WTC11 (cell line): ENCODE data around the gene SENP8. TPM values are rescaled to one million over a fixed set of nuclear protein-coding genes. Genes with fewer than 3 reads are reported as not detected.
A peak's percentile ranks its signal among the peaks of the same experiment; 100 is the strongest.

Experiments used
- ATAC-seq: fragments of 200-7000 bp; cut with Tn5 transposase; 2 replicates; pipeline ENCODE4 v1.10.0; 2021; ENCODE audit warnings: mild to moderate bottlenecking, moderate library complexity
- CTCF ChIA-PET: fragments of 300-600 bp; sonication (Branson Sonifier 250); formaldehyde crosslinking; loops from one replicate; lab custom pipeline; 2021; ENCODE audit warnings: antibody characterized with exemption; lab: Charles Lee
- POLR2A ChIA-PET: fragments of 350-600 bp; sonication (Branson Sonifier 250); formaldehyde crosslinking; loops from one replicate; lab custom pipeline; 2021; ENCODE audit warnings: antibody characterized with exemption; lab: Charles Lee
- DNase-seq: peaks from one replicate; pipeline ENCODE4 v3.0.0; 2021; ENCODE audit warnings: low spot score
- H3K27ac Mint-ChIP-seq: 2 replicates; pipeline ENCODE4 v1.8.0; 2021; ENCODE audit warnings: mixed read lengths
- H3K27me3 Mint-ChIP-seq: 2 replicates; pipeline ENCODE4 v1.8.0; 2021; ENCODE audit warnings: low read depth, mild to moderate bottlenecking, moderate library complexity, mixed read lengths
- H3K36me3 Mint-ChIP-seq: 2 replicates; pipeline ENCODE4 v1.8.0; 2021; ENCODE audit warnings: mixed read lengths
- H3K4me1 Mint-ChIP-seq: 2 replicates; pipeline ENCODE4 v1.8.0; 2022; ENCODE audit warnings: mixed read lengths
- H3K4me3 Mint-ChIP-seq: 2 replicates; pipeline ENCODE4 v1.8.0; 2021; ENCODE audit warnings: mild to moderate bottlenecking, moderate library complexity, mixed read lengths
- H3K9me3 Mint-ChIP-seq: 2 replicates; pipeline ENCODE4 v1.8.0; 2021; ENCODE audit warnings: mixed read lengths
- ARID4B ChIP-seq: sonication (generic); formaldehyde crosslinking; IDR thresholded peaks from 2 replicates; pipeline ENCODE4 v1.8.0; 2023; ENCODE audit warnings: missing genetic modification reagents, mild to moderate bottlenecking, borderline replicate concordance
- CBFB ChIP-seq: sonication (generic); formaldehyde crosslinking; IDR thresholded peaks from 2 replicates; pipeline ENCODE4 v1.8.1; 2022; ENCODE audit warnings: mild to moderate bottlenecking, low read depth, missing genetic modification reagents
- E2F5 ChIP-seq: sonication (generic); formaldehyde crosslinking; IDR thresholded peaks from 2 replicates; pipeline ENCODE4 v1.8.1; 2022; ENCODE audit warnings: mild to moderate bottlenecking, moderate library complexity, missing genetic modification reagents
- ERG ChIP-seq: fragments of 250-450 bp; sonication (Bioruptor Pico); IDR thresholded peaks from 2 replicates; pipeline ENCODE4 v1.8.0; 2021; ENCODE audit warnings: mild to moderate bottlenecking
- ESRRA ChIP-seq: sonication (generic); formaldehyde crosslinking; IDR thresholded peaks from 2 replicates; pipeline ENCODE4 v1.8.1; 2022; ENCODE audit warnings: mild to moderate bottlenecking, missing genetic modification reagents, borderline replicate concordance
- ETV6 ChIP-seq: sonication (generic); formaldehyde crosslinking; IDR thresholded peaks from 2 replicates; pipeline ENCODE4 v1.8.1; 2022; ENCODE audit warnings: mild to moderate bottlenecking, missing genetic modification reagents
- FOXJ3 ChIP-seq: sonication (generic); formaldehyde crosslinking; IDR thresholded peaks from 2 replicates; pipeline ENCODE4 v1.9.0; 2021; ENCODE audit warnings: missing genetic modification reagents, mild to moderate bottlenecking, borderline replicate concordance
- GABPB1 ChIP-seq: sonication (generic); formaldehyde crosslinking; IDR thresholded peaks from 2 replicates; pipeline ENCODE4 v1.8.1; 2023; ENCODE audit warnings: mild to moderate bottlenecking, missing genetic modification reagents
- IRF1 ChIP-seq: sonication (generic); formaldehyde crosslinking; IDR thresholded peaks from 2 replicates; pipeline ENCODE4 v1.8.0; 2023; ENCODE audit warnings: missing genetic modification reagents
- JUN ChIP-seq: sonication (generic); formaldehyde crosslinking; IDR thresholded peaks from 2 replicates; pipeline ENCODE4 v1.8.0; 2023; ENCODE audit warnings: mild to moderate bottlenecking, missing genetic modification reagents
- MAX ChIP-seq: sonication (generic); formaldehyde crosslinking; IDR thresholded peaks from 2 replicates; pipeline ENCODE4 v1.8.0; 2022; ENCODE audit warnings: mild to moderate bottlenecking, missing genetic modification reagents
- MLX ChIP-seq: sonication (generic); formaldehyde crosslinking; IDR thresholded peaks from 2 replicates; pipeline ENCODE4 v1.8.1; 2023; ENCODE audit warnings: mild to moderate bottlenecking, missing genetic modification reagents, moderate library complexity
- OVOL2 ChIP-seq: fragments of 250-450 bp; sonication (Bioruptor Pico); IDR thresholded peaks from 2 replicates; pipeline ENCODE4 v1.9.0; 2021; ENCODE audit warnings: mild to moderate bottlenecking, borderline replicate concordance
- TP53 ChIP-seq: sonication (generic); formaldehyde crosslinking; IDR thresholded peaks from 2 replicates; pipeline ENCODE4 v1.8.1; 2023; ENCODE audit warnings: mild to moderate bottlenecking, missing genetic modification reagents
- USF2 ChIP-seq: sonication (generic); formaldehyde crosslinking; IDR thresholded peaks from 2 replicates; pipeline ENCODE4 v1.8.1; 2023; ENCODE audit warnings: mild to moderate bottlenecking, missing genetic modification reagents, moderate library complexity
- ZNF232 ChIP-seq: sonication (generic); formaldehyde crosslinking; IDR thresholded peaks from 2 replicates; pipeline ENCODE4 v1.8.0; 2022; ENCODE audit warnings: mild to moderate bottlenecking, missing genetic modification reagents
- ZNF263 ChIP-seq: sonication (generic); formaldehyde crosslinking; IDR thresholded peaks from 2 replicates; pipeline ENCODE4 v1.8.1; 2022; ENCODE audit warnings: low read depth, mild to moderate bottlenecking, moderate library complexity, missing genetic modification reagents
- ZNF423 ChIP-seq: fragments of 250-450 bp; sonication (Bioruptor Pico); IDR thresholded peaks from 2 replicates; pipeline ENCODE4 v2.1.2; 2022; ENCODE audit warnings: mild to moderate bottlenecking, moderate library complexity
- ZNF532 ChIP-seq: fragments of 250-450 bp; sonication (Bioruptor Pico); IDR thresholded peaks from 2 replicates; pipeline ENCODE4 v1.9.0; 2021; ENCODE audit warnings: mild to moderate bottlenecking, borderline replicate concordance
- total RNA-seq: library from RNA; stranded (reverse); gene quantifications from 3 replicates; pipeline ENCODE4 v1.2.3, GENCODE V29; 2021

The SENP8 gene
- total RNA-seq, 1 experiment from 2014 or later = 6.3 TPM

GRCh38 chr15:72113347-72114031 lies 4.7 kb upstream of the SENP8 start:
- ATAC-seq (no peak), DNase-seq (no peak)
- ChIA-PET CTCF (no interaction called here), POLR2A (no interaction called here)
- H3K9me3 Mint-ChIP-seq = no peaks in the 10 kb centered on the region
- TF ChIP-seq ZNF423 (CRISPR knock-in tag) = no peak
- no peak for TF ChIP-seq JUN (CRISPR knock-in tag)
- TF ChIP-seq IRF1 = no peak
- no peak for TF ChIP-seq FOXJ3
- no peak for TF ChIP-seq ERG (CRISPR knock-in tag)
- no peak for TF ChIP-seq TP53 (CRISPR knock-in tag)
- TF ChIP-seq GABPB1 = no peak
- no peak for TF ChIP-seq ZNF232 (CRISPR knock-in tag)
- no peak for TF ChIP-seq ETV6
- no peak for TF ChIP-seq MAX (CRISPR knock-in tag)
- no peak for TF ChIP-seq CBFB (CRISPR knock-in tag)
- TF ChIP-seq USF2 = no peak
- no peak for TF ChIP-seq ARID4B (CRISPR knock-in tag)
- TF ChIP-seq MLX = no peak
- no peak for TF ChIP-seq ESRRA
- no peak overlapping the region for H3K27ac Mint-ChIP-seq
- H3K4me1 Mint-ChIP-seq = peaks cover 11% of the 10 kb centered on the region
- H3K27me3 Mint-ChIP-seq = no peaks in the 10 kb centered on the region
- no peak overlapping the region for H3K4me3 Mint-ChIP-seq
- no peaks in the 10 kb centered on the region for H3K36me3 Mint-ChIP-seq

- DNase-seq (no peak), ATAC-seq (peak; percentile 10)
- H3K4me1 Mint-ChIP-seq = peaks cover 27% of the 10 kb centered on the region
- POLR2A ChIA-PET = interaction anchor here (0.5 to 0.6 kb wide), 2 partner anchors 10 to 108 kb away, joined by 3 to 4 read pairs; no protein-coding TSS in a partner anchor
- H3K27ac Mint-ChIP-seq = peak overlapping the region; percentile 92
- H3K9me3 Mint-ChIP-seq = no peaks in the 10 kb centered on the region
- CTCF ChIA-PET = interaction anchor here (1.5 to 2.5 kb wide), 2 partner anchors 39 to 373 kb away, joined by 4 to 7 read pairs; no protein-coding TSS in a partner anchor
- H3K36me3 Mint-ChIP-seq = no peaks in the 10 kb centered on the region
- H3K4me3 Mint-ChIP-seq = peak overlapping the region; percentile 89
- no peaks in the 10 kb centered on the region for H3K27me3 Mint-ChIP-seq
- TF ChIP-seq ZNF532 (CRISPR knock-in tag) (no peak), E2F5 (CRISPR knock-in tag) (no peak), OVOL2 (no peak), FOXJ3 (no peak), ZNF263 (CRISPR knock-in tag) (no peak)
Observed at GRCh38 chr15:72116731-72117485, 1.3 kb upstream of the SENP8 start.
